NK-92 (cell line): ENCODE data around the gene CFAP77.

Experiments used
- DNase-seq: peaks from one replicate; lab custom pipeline; 2025; ENCODE audit not compliant: unreplicated experiment; lab: John Stamatoyannopoulos, UW

CFAP77 gene

DNA sequence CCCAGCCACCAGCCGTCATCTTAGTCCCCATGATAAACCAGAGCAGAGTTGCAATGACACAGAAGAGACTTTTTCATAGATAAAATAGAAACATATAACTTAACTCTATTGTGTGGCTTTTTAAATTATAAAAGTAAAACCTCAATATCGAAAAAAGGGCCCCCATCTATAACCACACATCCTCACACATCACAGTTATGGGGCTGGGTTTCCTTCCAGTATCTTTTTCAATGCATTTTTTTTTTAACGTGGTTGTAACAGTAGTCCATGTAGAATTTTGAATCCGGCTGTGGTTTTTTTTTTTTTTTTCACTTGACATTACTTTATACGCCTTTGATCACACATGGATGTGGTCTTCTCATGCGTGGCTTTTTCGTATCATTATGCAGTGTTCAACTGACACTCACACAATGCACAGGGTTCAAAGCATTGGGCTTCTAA is 77.4 kb downstream of the CFAP77 start:
- no peak for DNase-seq

GRCh38 chr9:132487980-132488535 is 78.0 kb downstream of the CFAP77 start:
- DNase-seq: no peak

- DNase-seq: no peak
Measured at GRCh38 chr9:132488626-132489025, 78.6 kb downstream of the CFAP77 start.

GRCh38 chr9:132489536-132489935 is 79.5 kb downstream of the CFAP77 start:
- no peak for DNase-seq

DNA sequence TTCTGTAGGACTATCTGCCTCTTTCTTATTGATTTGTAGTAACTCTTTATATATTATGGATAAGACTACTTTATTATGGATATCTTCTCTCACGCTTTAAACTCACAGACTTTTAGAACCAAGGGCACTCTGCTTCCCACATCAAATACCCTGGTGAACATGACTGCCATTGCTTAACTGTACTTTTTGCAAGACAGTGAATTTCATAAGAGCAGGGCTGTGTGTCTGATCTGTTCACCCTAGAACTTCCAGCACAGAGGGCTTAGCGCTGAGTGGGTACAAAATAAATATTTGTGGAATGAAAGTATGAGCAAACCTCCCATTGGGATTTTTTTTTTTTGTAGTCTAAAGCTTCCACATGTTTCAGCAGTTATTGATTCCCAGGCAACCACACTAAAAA is 84.8 kb downstream of the CFAP77 start:
- DNase-seq: no peak

DNA sequence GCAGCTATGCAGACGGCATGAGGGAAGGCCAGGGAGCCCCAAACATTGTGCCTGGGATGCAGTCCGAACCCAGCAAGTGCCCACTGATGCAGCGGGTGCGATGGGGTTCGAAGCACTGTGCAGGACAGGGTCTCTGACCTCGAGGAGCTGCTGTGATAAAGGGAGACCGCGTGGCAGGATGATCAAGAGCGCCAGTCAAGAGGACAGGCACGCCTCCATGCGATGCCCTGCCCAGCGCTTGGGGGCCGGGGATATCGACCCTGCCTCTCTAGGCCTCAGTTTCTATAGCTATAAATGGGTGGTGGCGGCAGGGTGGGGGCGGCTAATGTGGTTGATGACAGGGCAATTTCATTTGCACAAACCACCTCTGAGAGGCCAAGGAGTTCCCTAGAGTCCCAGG is 87.7 kb downstream of the CFAP77 start:
- no peak for DNase-seq

- DNase-seq: no peak
Measured at GRCh38 chr9:132498531-132499210, 88.7 kb downstream of the CFAP77 start.

GRCh38 chr9:132499251-132499650 is 89.2 kb downstream of the CFAP77 start:
- no peak for DNase-seq

GRCh38 chr9:132500193-132500592 is 90.2 kb downstream of the CFAP77 start:
- DNase-seq: no peak

GRCh38 chr9:132502480-132502879 is 92.5 kb downstream of the CFAP77 start:
- DNase-seq: no peak

GRCh38 chr9:132503116-132503515 is 93.1 kb downstream of the CFAP77 start:
- DNase-seq: no peak

- no peak for DNase-seq
Measured at GRCh38 chr9:132504488-132504887, 94.5 kb downstream of the CFAP77 start.

GRCh38 chr9:132505991-132506655 is 96.1 kb downstream of the CFAP77 start:
- no peak for DNase-seq

- no peak for DNase-seq
Measured at GRCh38 chr9:132506977-132507669, 97.1 kb downstream of the CFAP77 start.

DNA sequence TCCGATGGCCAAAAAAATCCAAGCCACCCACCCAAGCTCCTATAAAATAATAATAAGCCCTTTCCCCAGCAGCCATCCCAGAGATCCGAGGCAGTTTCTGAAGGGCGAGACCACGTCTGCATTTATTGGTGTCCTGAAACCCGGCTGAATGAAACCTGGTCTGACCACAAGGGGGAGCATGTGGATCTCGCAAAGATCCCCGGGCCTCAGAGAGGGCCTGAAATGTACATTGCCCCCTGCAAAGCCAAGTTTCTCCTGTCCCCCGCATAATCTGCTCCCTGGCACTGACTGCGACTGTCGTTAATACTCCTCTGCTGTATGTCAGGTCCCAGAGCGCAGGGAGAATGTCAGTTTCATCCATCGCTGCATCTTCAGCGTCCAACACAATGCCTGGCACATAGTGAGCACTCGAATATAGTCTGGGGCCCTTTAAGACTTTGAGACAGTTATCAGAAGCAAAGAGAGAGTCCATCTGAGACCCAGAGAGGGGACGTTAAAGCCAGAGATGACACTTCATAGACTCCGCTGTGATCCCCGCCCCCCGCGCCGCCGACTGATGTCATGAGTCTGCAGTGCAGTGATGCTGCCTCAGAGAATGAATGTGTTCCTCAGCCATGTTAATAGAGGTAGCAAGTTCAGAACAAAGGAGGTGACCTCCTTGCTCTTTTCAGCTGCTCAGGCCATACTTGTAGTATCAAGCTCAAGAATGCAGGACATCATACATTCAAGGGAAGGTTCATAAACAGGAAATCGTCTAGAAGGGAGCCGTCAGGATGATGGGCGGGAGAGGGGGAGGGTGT is 97.9 kb downstream of the CFAP77 start:
- DNase-seq: no peak

DNA sequence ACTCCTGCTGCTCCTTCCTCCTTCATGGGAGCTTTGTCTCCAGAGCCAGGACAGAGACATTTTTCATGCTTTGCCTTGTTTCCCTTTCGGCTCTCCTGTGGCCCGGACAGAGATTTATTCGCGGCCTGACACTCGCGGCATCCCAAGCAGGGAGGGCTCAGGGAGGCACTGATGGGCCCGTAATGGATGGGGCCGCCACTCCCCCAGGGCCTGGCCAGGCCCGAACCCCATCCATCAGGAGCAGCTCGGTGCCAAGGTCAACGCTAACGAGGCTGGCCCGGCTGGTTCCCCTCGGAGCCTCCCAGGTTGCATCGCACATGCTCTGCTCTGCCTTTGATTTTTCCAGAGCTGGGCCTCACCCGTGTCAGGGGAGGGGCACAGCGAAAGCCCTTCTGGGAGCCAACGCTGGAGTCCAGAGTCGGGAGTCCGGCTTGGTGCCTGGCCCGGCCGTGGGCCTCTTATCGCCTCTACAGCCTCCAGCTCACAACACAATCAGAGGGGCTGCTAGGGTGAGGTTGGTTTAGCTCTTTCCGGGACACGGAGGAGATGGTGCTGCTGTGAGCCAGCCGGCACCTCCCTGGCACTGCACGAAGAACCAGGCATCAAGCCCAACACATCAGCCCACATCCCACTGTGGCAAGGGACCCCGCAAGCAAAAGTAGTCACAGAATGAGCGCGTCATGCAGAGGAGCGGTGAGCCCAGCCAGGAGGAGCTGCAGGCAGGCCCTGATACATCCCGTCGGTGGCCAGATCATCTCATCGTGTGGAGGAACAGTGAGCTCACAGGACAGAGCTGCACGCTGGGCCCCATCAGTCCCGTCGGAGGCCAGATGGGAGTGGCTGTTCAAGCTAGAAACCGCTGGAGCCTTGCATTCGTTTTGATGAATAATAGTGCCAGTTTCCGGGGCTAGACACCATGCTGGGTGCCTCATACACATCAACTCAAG is 100.2 kb downstream of the CFAP77 start:
- no peak for DNase-seq

- no peak for DNase-seq
Measured at GRCh38 chr9:132511191-132511999, 101.4 kb downstream of the CFAP77 start.

GRCh38 chr9:132513416-132513815 is 103.4 kb downstream of the CFAP77 start:
- no peak for DNase-seq
